CD14-positive monocyte (primary cell): ENCODE data around the gene ADAT3. TPM values are rescaled to one million over a fixed set of nuclear protein-coding genes. Genes with fewer than 3 reads are reported as not detected.
"Not testable (repeated sequence)": the region's sequence is repeated elsewhere in the genome, so short reads cannot be mapped to it uniquely, and the experiment has no call there.

Source experiments
- DNase-seq, 3 donors: peaks; one replicate each; pipeline ENCODE4 v3.0.0-alpha.2; 2011 to 2022
- H2AFZ ChIP-seq: 2 replicates; pipeline ENCODE4 v1.6.0; 2012; ENCODE audit warnings: mild to moderate bottlenecking, low read depth, low read length, inconsistent platforms; ENCODE audit not compliant: insufficient read depth, poor library complexity, severe bottlenecking
- H3K27ac ChIP-seq, 2 donors: 1 replicate in 1 of 2; 2 replicates in 1 of 2; pipeline ENCODE4 v1.5.1; 2012 to 2013; ENCODE audit warnings: low read length in 2 of 2, control low read depth in 1 of 2, inconsistent platforms in 1 of 2, low read depth in 1 of 2, mild to moderate bottlenecking in 1 of 2
- H3K27me3 ChIP-seq, 2 donors: one replicate each; pipeline versions ENCODE4 v1.6.0 to v1.6.1; 2011 to 2013; ENCODE audit warnings: low read length in 2 of 2; ENCODE audit not compliant: control insufficient read depth in 2 of 2, insufficient read depth in 2 of 2
- H3K36me3 ChIP-seq, 2 donors: replicated peaks in 1 of 2; 1 replicate in 1 of 2; 2 replicates in 1 of 2; pipeline versions ENCODE4 v1.5.1 to v1.6.1; 2012 to 2013; ENCODE audit warnings: low read length in 2 of 2, control low read depth in 1 of 2, inconsistent platforms in 1 of 2, mild to moderate bottlenecking in 1 of 2; ENCODE audit not compliant: insufficient read depth in 2 of 2, control insufficient read depth in 1 of 2
- H3K4me1 ChIP-seq, 2 donors: 1 replicate in 1 of 2; 2 replicates in 1 of 2; pipeline versions ENCODE4 v1.5.1 to v1.6.1; 2012 to 2013; ENCODE audit warnings: low read length in 2 of 2, control low read depth in 1 of 2, inconsistent platforms in 1 of 2, mild to moderate bottlenecking in 1 of 2, moderate library complexity in 1 of 2; ENCODE audit not compliant: insufficient read depth in 2 of 2, control insufficient read depth in 1 of 2
- H3K4me2 ChIP-seq: replicated peaks from 2 replicates; pipeline ENCODE3; 2012; ENCODE audit warnings: low read length, moderate library complexity, mild to moderate bottlenecking; ENCODE audit not compliant: poor library complexity, severe bottlenecking; ENCODE audit errors: extremely low read depth
- H3K4me3 ChIP-seq, 3 experiments: fragments of 200-600 bp in 1 of 3; sonication (generic) in 1 of 3; replicated peaks in 1 of 3; 1 replicate in 2 of 3; 2 replicates in 1 of 3; pipeline ENCODE4 v1.5.1; 2011 to 2013; ENCODE audit warnings: low read length in 3 of 3, mild to moderate bottlenecking in 3 of 3, control low read depth in 2 of 3, low read depth in 2 of 3, inconsistent platforms in 1 of 3, moderate library complexity in 1 of 3
- H3K79me2 ChIP-seq: 2 replicates; pipeline ENCODE4 v1.6.0; 2012; ENCODE audit warnings: mild to moderate bottlenecking, control low read depth, inconsistent platforms, low read length, moderate library complexity; ENCODE audit not compliant: insufficient read depth
- H3K9ac ChIP-seq: 2 replicates; pipeline ENCODE4 v1.6.0; 2017; ENCODE audit warnings: low read length, mild to moderate bottlenecking; ENCODE audit not compliant: insufficient read depth, poor library complexity, severe bottlenecking
- H3K9me3 ChIP-seq, 2 donors: replicated peaks in 1 of 2; 1 replicate in 1 of 2; 2 replicates in 1 of 2; pipeline versions ENCODE4 v1.5.1 to v1.6.1; 2012 to 2013; ENCODE audit warnings: low read length in 2 of 2, control low read depth in 1 of 2; ENCODE audit not compliant: control insufficient read depth in 1 of 2, insufficient read depth in 1 of 2
- H4K20me1 ChIP-seq: 2 replicates; pipeline ENCODE4 v1.6.0; 2012; ENCODE audit warnings: mild to moderate bottlenecking, low read length, control low read depth, moderate library complexity; ENCODE audit not compliant: insufficient read depth
- H3K27ac Mint-ChIP-seq, 7 donors: one replicate each; pipeline ENCODE4 v1.8.0; 2020; ENCODE audit warnings: mild to moderate bottlenecking in 7 of 7, mixed read lengths in 7 of 7, moderate library complexity in 6 of 7, inconsistent platforms in 2 of 7
- H3K27me3 Mint-ChIP-seq, 3 donors: one replicate each; pipeline ENCODE4 v1.8.0; 2021 to 2022; ENCODE audit warnings: low read depth in 3 of 3, mild to moderate bottlenecking in 3 of 3, mixed read lengths in 3 of 3, moderate library complexity in 3 of 3, inconsistent platforms in 1 of 3
- H3K36me3 Mint-ChIP-seq, 2 donors: one replicate each; pipeline ENCODE4 v1.8.0; 2020; ENCODE audit warnings: mixed read lengths in 2 of 2, inconsistent platforms in 1 of 2, mild to moderate bottlenecking in 1 of 2
- H3K4me1 Mint-ChIP-seq: one replicate; pipeline ENCODE4 v1.8.0; 2020; ENCODE audit warnings: mild to moderate bottlenecking, mixed read lengths
- H3K4me3 Mint-ChIP-seq, 2 donors: one replicate each; pipeline ENCODE4 v1.8.0; 2020; ENCODE audit warnings: mild to moderate bottlenecking in 2 of 2, mixed read lengths in 2 of 2, moderate library complexity in 1 of 2
- H3K9me3 Mint-ChIP-seq, 7 donors: one replicate each; pipeline ENCODE4 v1.8.0; 2020 to 2022; ENCODE audit warnings: mixed read lengths in 7 of 7, mild to moderate bottlenecking in 6 of 7, moderate library complexity in 6 of 7, inconsistent platforms in 2 of 7
- WGBS: methylation state at CpG from one replicate; pipeline ENCODE4 v1.1.5; 2013; ENCODE audit warnings: missing lambda C conversion rate; ENCODE audit not compliant: insufficient coverage; 5-methylcytosine and 5-hydroxymethylcytosine counted together
- intact Hi-C, 2 donors: fragments of 100-400 bp; cut with micrococcal nuclease; formaldehyde crosslinking; loops; one replicate each; pipeline versions ENCODE4 v1.15.0 to v1.15.1; 2023
- polyA plus RNA-seq, 3 donors: library from polyadenylated mRNA; depleted of rRNA in 1 of 3; unstranded in 2 of 3; stranded (reverse) in 1 of 3; fragments of 300-500 nt in 2 of 3; fragments of >200 nt in 1 of 3; fragmentation: Illumina TruSeq in 2 of 3; gene quantifications; 1 replicate in 2 of 3; 2 replicates in 1 of 3; pipeline ENCODE4 v1.2.3, GENCODE V29; 2012 to 2021

ADAT3 gene
- polyA plus RNA-seq, 3 donors, result 2.7 to 3.2 (median 3.1) TPM

DNA sequence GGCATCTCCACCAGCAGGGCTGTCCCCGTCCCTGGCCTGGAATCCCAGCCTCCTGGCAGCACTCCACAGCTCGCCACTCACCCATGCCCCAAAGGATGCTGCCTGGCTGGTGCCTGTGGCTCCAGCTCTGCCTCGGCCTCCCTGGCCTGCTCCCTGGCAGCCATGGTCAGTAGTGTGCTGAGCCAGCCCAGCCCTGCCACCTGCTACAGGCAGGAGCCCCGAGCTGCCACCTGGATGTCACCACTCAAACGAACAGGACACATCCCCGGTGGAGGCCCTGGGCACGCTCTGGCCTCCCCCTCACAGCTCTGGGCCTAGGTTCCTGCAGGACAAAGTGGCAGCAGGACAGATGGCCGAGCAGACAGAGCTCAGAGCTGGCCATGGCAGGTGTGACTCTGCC lies 26.6 kb upstream of the ADAT3 start:
- intact Hi-C loops, H3K9me3 Mint-ChIP-seq, H3K27me3 Mint-ChIP-seq, H3K27me3 ChIP-seq, H3K4me2 ChIP-seq, H3K9ac ChIP-seq, H3K27ac Mint-ChIP-seq, H3K9me3 ChIP-seq, H3K4me3 Mint-ChIP-seq, DNase-seq, H3K4me3 ChIP-seq, H2AFZ ChIP-seq, H3K27ac ChIP-seq: not testable (repeated sequence)
- peaks cover 53% of the 10 kb centered on the region for H3K79me2 ChIP-seq
- peaks cover 36% of the 10 kb centered on the region for H3K4me1 Mint-ChIP-seq
- H3K4me1 ChIP-seq, result peaks cover 37 to 42% of the 10 kb centered on the region in 2 donors
- peaks cover 11 to 20% of the 10 kb centered on the region in 2 donors for H3K36me3 ChIP-seq
- WGBS, result 100% methylated on average over 4 of the region's 8 CpGs
- peaks cover 15 to 28% of the 10 kb centered on the region in 2 donors for H3K36me3 Mint-ChIP-seq
- H4K20me1 ChIP-seq, result peaks cover 54% of the 10 kb centered on the region

- peaks cover 53% of the 10 kb centered on the region for H3K79me2 ChIP-seq
Observed at GRCh38 chr19:1879982-1880381, 25.2 kb upstream of the ADAT3 start.

More at GRCh38 chr19:1879982-1880381, 25.2 kb upstream of the ADAT3 start:
- H3K4me2 ChIP-seq, H2AFZ ChIP-seq, H3K9ac ChIP-seq, H3K9me3 Mint-ChIP-seq, DNase-seq, intact Hi-C loops, H3K27ac ChIP-seq, H3K4me3 ChIP-seq, H3K27me3 Mint-ChIP-seq, H3K9me3 ChIP-seq, H3K4me3 Mint-ChIP-seq, H3K27me3 ChIP-seq: not testable (repeated sequence)
- H4K20me1 ChIP-seq, result peaks cover 50% of the 10 kb centered on the region
- Mint-ChIP-seq H3K4me1 (peaks cover 35% of the 10 kb centered on the region), H3K27ac (peak overlapping the region in 2 of 7 donors; percentile 16 to 54), H3K36me3 (peaks cover 16 to 28% of the 10 kb centered on the region in 2 donors)
- H3K36me3 ChIP-seq, result peaks cover 11 to 18% of the 10 kb centered on the region in 2 donors
- H3K4me1 ChIP-seq, result peaks cover 35 to 41% of the 10 kb centered on the region in 2 donors
- 90% methylated on average over 6 of the region's 17 CpGs for WGBS
